NB4 (cell line): ENCODE data around the gene OR52J3.

Experiments used
- CTCF ChIP-seq: IDR thresholded peaks from one replicate; pipeline ENCODE4 v1.5.1; 2012; ENCODE audit warnings: low read depth, low read length
- MAX ChIP-seq: IDR thresholded peaks from 2 replicates; pipeline ENCODE4 v1.6.1; 2011; ENCODE audit warnings: low read depth, low read length

GRCh38 chr11:5046754-5047330 lies 516 bp downstream of the OR52J3 start:
- TF ChIP-seq CTCF (no peak), MAX (no peak)
